SH-SY5Y (cell line): ENCODE results near the gene KIFBP.

ENCODE experiments used
- GATA2 ChIP-seq: IDR thresholded peaks from 2 replicates; pipeline ENCODE4 v1.6.1; 2011; ENCODE audit warnings: mild to moderate bottlenecking, low read depth, low read length
- GATA3 ChIP-seq: IDR thresholded peaks from 2 replicates; pipeline ENCODE4 v1.6.1; 2011; ENCODE audit warnings: low read depth, mild to moderate bottlenecking, low read length, moderate library complexity

KIFBP gene

DNA sequence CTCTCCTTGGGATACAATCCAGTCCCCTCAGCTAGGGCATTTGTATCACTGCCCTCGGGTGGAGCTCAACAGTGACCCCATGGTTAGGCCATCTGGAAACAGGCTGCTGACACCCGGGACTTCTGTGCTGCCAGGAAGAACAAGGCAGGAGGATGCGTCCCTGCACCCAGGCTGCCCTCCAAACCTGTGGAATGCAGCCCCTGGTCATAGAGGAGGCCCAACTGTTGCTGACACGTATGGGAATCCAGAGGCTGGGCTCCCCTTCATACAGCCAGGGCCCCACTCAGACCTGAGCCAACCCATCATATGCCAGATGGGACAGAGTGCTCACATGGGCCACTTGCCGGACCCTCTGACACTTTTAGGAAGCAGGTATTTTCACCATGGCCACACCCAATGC is 53.8 kb downstream of the KIFBP start:
- no peak for TF ChIP-seq GATA2
- no peak for TF ChIP-seq GATA3

DNA sequence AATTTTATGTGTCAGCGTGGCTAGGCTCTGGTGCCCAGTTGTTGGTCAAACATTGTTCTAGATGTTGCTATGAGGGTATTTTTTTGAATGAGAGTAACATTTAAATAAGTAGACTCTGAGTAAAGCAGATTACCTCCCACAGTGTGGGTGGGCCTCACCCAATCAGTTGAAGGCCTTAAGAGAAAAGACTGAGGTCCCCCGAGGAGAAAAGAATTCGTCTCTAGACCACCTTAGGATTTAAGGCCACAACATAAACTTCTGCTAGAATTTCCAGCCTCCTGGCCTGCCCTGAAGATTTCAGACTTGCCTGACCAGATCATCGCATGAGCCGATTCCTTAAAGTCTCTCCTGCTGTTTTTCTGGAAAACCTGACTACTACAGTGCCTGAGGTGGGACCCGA is 54.2 kb downstream of the KIFBP start:
- TF ChIP-seq GATA3 (no peak), GATA2 (no peak)

DNA sequence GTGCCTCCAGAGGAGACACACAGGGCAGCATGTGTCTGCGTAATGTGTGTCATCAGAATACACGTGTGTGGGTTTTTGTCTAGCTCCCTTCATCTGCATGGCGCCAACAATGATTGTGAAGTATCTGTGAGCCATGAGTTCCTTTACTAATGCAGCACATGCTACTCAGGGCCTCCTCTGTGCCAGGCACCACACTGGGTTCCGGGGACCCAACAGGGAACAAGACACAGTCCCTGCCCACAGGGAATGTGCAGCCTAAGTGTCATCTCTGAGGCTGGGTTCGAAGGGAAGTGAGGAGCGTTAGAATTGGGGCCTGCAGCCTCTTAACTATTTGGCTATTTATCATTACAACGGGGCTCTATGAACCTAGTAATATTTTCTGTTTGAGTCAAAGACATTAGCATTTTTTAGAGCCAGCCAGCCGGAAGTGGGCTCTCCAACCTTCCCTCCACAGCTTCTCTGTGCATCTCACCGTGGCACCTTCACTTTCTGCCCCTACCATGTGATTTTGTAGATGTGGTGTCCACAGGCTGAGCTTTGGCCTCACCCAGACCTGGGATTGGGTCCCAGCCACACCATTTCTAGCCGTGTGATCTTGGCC is 55.4 kb downstream of the KIFBP start:
- no peak for TF ChIP-seq GATA2
- TF ChIP-seq GATA3, result no peak

DNA sequence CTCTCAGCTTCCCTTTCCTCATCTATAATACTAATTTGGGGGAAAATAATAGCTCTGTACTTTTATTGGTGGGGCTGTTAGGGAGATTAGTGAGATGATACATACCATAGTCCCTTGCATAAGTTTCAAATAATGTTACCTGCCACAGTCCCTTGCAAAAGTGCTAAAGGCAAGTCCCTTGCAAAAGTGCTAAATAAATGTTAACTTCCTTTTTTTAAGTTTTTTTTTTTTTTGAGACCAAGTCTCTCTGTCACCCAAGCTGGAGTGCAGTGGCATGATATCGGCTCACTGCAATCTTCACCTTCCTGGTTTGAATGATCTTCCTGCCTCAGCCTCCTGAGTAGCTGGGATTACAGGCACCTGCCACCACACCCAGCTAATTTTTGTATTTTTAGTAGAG is 55.9 kb downstream of the KIFBP start:
- TF ChIP-seq GATA3 (no peak), GATA2 (no peak)

DNA sequence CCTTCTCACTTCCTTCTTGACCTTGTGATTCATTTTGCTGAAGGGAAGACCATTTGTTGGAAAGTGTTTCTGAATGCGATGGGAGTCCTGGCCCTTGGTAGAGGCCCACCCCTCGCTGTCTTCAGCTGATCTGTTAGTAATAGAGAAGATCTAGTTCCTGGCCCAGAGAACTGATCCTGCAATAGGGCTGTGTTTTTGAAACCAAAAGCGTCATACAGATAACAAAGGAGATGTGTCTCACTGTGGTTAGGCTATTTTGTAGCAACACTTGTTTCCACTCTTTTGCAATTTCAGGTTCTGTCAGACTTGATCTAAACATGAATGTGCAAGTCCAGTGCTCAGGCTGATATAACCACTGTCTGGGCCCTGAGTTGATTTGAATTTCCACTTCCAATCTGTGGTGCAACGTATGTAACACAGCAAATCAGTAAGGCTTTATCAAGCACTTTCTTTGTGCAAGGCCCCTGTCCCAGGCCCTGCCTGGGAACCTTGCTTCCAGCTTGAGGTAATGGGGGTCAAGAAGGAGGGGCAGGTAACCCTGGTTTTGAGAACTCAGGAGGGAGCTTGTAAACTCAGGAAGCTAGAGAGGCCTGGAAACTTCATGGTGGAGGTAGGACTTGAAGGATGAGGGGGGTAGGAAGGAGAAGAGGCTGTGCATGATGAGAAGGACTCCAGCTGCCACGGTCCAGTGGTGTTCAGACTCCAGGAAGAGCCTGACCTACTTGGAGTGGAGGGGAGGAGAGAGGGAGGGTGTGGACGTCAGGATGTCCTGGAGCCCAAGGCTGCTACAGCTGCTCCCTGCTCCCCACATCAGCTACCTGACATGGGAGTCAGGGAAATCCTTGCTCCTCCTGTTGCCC is 57.1 kb downstream of the KIFBP start:
- no peak for TF ChIP-seq GATA3
- no peak for TF ChIP-seq GATA2

DNA sequence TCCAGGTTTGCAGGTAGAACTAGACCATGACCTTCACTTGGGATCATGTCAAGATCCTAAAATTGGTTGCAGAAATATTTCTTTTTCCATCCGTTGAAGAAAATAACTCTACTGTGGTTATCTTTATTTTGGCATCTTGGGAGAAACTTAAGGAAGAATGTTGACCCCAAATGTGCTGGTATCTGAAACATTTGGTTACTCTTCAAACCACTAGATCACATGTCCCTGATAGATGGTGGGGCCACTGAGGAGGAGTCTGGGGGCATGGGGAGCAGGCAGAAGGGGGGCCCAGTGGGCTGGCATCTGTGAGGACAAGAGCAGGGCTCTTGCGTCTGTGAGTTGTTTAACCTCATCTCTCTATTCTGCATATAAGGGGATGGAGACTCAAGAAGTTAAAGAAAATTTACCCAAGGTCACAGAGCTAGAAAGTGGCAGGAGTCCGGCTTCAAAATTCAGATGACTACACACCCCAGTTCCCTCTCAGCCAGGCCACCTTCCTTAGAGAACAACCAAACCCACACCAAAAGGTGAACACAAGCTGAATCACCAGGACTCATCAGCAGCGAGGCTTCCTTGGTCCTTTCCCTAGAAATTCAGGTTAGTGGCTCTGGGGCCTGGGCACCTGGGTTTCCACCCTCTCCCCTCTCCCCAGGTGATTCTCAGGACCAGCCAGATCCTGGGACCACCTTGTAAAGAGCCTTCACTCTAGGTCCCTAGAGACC is 58.7 kb downstream of the KIFBP start:
- TF ChIP-seq GATA3 (no peak), GATA2 (no peak)

DNA sequence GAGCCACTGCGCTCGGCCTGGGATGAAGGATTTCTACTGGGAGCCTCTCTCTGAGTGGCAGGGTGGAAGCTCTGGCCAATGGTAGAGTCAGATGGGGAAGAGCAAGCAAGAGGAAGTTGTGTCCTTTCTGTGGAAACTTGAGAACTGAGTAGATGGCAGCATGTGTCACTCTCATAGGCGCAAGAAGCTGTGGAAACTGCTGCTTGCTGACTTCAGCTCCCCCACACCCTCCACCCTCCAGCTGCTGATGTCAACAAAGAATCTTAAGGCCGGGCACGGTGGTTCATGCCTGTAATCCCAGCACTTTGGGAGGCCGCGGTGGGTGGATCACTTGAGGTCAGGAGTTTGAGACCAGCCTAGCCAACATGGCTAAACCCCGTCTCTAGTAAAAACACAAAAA is 59.5 kb downstream of the KIFBP start:
- no peak for TF ChIP-seq GATA2

DNA sequence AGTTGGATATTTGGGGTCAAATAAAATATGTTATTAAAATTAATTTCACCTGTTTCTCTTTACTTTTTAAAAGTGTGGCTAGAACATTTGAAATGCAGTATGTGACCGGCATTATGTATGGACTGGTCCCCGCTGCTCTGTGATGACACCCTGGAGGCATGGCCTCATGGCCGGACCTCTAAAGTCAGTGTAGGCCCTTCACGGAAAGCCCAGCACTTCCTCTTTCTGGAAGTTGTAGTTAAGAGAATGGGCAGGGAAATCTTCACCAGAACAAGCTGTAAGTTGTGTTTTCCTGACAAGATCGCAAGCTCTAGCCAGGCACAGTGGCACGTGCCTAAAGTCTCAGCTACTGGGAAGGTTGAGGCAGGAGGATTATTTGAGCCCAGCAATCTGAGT is 61.0 kb downstream of the KIFBP start:
- TF ChIP-seq GATA3 (no peak), GATA2 (no peak)

DNA sequence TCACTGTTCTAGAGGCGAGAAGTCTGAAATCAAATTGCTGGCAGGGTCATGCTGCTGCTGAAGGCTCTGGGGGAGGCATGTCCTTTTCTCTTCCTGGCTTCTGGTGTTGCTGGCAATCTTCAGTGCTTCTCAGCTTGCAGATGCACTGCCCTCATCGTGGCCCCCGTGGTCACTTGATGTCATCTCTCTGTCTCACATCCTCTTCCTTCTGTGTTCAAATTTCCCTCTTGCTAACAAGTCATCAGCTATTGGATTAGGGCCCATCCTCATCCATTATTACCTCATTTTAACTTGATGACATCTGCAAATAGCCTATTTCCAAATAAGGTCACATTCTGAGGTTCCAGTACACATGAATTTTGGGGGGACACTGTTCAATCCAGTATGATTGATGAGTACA is 62.7 kb downstream of the KIFBP start:
- TF ChIP-seq GATA2 (no peak), GATA3 (no peak)

DNA sequence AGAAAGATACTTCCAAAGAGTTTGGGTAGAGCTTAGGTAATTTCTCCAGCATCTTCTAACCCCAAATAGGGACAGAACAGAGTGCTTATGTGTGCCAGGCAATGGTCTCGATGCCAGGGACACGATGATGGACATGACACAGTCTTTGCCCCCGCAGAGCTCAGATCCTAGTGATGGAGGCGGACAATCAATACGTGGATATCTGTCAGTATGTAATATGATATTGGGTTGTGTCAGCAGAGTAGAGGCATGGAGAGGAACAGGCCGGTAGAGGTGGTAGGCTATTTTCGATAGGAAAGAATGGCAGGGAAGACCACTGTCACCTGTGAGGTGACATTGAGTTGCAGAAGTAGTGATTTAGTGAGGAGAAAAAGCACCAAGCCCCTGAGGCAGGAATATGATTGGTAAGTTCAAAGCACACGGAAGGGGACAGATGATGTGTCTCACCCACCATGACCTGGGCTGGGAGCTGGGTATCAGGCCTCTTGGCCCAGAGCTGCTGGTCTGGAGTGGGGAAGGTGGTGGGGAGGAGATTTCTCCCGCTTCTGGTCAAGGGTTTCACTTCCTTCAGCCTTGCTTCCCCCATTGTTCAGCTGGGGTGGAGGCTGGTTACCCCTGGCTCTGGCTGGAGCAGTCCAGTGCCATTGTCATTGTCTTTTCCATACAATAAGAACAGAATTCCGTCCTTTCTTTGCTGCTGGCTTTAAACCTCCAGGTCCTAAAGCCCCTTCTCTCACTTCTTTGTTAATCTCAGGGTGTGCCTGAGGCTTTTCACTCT is 63.3 kb downstream of the KIFBP start:
- TF ChIP-seq GATA3 (no peak), GATA2 (no peak)

DNA sequence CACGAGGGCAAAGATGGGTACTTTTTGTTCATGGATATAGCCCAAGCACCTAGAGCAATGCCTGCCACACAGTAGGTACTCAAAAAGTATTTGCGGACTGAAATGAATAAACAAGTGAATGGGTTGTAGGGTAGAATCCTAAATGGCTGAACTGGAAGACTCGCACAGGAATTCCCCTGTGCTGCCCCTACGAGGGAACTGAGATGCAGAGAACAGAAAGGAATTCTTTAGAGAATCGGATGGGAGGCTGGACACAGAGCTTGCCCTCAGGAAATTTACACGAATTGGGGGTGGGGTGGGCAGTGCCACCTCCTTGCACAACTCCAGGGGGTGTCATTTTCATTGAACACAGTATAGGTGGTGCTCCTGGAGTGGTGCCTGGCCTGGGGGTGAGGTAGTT is 64.1 kb downstream of the KIFBP start:
- TF ChIP-seq GATA2 (no peak), GATA3 (no peak)

DNA sequence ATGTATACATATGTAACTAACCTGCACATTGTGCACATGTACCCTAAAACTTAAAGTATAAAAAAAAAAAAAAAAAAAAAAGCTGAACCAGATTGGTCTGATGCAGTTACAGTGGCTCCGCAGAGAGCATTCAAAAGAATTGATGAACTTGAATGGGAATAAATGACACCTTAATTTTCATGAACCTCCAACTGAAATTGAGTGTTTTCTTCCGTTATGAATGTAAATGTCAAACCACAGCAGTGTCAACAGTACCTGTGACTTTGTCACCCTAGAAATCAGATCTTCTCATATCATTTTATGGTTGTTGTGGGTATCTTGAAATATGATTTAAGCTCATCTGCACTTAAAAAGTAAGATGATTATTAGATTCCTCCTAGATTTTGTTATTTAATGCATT is 66.6 kb downstream of the KIFBP start:
- TF ChIP-seq GATA3 (no peak), GATA2 (no peak)

DNA sequence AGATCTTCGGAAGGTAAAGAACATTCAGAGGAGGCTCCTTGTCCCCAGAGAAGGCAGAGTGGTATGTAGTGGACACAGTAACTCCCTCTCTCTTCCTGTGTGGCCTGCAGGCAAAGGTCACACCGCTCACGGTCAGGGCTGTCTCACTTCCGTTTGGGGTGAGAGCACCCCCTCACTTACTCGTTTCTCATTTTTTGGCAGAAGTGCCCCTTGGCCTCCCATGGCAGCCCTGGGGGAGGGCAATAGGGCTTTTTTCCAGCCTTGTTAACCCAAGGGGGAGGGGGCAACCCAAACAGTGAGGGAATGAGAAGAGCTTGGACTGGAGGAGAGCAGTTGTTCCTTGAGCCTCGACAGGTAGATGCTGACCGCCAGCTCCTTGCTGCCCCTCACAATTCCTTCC is 67.5 kb downstream of the KIFBP start:
- no peak for TF ChIP-seq GATA3
